ENCODE data around the gene TIMM29.

DNA sequence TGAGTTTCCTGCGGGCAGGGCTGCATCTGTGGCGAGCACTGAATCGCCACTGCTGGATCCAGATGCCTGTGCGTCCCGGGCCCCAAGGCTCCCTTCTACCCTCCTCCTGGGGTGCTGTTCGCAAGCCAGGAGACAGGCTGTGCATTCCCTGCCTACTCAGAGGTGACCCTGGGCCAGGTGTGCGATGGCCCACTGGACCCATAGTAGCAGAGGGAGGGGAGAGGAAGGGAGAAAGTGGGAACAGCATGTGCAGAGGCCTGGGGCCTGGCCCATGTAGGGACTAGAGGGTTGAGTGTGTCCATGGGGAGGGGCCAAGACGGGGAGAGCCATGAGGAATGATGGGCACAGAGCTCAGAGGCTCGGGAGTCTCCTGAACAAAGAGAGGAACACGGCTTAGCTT lies 30.0 kb upstream of the TIMM29 start:
- no peak for TF ChIP-seq POLR2A (IDR thresholded peaks at IDR 0.05)
- TF ChIP-seq, protein P1, sequence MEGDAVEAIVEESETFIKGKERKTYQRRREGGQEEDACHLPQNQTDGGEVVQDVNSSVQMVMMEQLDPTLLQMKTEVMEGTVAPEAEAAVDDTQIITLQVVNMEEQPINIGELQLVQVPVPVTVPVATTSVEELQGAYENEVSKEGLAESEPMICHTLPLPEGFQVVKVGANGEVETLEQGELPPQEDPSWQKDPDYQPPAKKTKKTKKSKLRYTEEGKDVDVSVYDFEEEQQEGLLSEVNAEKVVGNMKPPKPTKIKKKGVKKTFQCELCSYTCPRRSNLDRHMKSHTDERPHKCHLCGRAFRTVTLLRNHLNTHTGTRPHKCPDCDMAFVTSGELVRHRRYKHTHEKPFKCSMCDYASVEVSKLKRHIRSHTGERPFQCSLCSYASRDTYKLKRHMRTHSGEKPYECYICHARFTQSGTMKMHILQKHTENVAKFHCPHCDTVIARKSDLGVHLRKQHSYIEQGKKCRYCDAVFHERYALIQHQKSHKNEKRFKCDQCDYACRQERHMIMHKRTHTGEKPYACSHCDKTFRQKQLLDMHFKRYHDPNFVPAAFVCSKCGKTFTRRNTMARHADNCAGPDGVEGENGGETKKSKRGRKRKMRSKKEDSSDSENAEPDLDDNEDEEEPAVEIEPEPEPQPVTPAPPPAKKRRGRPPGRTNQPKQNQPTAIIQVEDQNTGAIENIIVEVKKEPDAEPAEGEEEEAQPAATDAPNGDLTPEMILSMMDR (IDR thresholded peaks at IDR 0.05) = no peak

Measured in lower leg skin (tissue), 3 donors.